ENCODE measurements around the gene CCDC85C. TPM values are rescaled to one million over a fixed set of nuclear protein-coding genes. Genes with fewer than 3 reads are reported as not detected.
A peak's percentile ranks its signal among the peaks of the same experiment; 100 is the strongest.

The CCDC85C gene
- total and polyA plus RNA-seq, 2 of the 8 experiments (the other 6 are each of a cell fraction or from before 2014, with no cell fraction given), result 16.8 to 35.8 TPM

DNA sequence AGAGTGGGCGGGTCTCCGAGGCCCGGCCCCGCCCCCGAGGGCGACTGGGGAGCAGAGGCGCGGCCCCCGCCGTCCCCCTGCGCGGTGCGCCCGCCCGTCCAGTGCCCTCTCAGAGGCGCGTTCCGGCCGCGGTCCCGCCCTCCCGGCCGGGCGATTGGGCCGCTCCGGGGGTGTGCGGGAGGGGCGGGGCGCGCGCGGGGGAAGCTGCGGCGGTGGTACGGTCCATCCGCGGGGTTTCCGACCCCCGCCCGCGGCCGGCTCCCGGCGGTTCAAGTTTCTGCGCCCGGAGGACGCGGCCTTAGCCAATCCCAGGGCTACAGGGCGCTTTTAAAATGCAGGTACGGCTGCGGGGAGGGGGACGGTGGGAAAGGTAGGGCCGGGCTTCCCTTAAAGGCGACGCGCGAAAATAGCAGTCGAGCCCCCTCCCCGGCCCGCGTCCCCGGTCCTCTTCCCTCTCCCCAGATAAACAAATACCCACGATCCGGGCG is 315 bp upstream of the CCDC85C start (continued):
- TF ChIP-seq TAF7 (optimal IDR thresholded peaks at IDR 0.05; ENCODE audit: borderline replicate concordance, low read depth, low read length), result no peak
- TF ChIP-seq BRCA1 (IDR thresholded peaks at IDR 0.05; ENCODE audit: low read depth, low read length), result no peak
- TF ChIP-seq, protein P1, sequence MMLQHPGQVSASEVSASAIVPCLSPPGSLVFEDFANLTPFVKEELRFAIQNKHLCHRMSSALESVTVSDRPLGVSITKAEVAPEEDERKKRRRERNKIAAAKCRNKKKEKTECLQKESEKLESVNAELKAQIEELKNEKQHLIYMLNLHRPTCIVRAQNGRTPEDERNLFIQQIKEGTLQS (IDR thresholded peaks at IDR 0.05; ENCODE audit: insufficient read depth, low read depth, low read length), result no peak
- no peak for TF ChIP-seq SIN3A (conservative IDR thresholded peaks at IDR 0.05 in 1 of 2, IDR thresholded peaks at IDR 0.05 in 1 of 2; ENCODE audit: low read depth in 1 of 2, low read length in 2 of 2)
- no peak for TF ChIP-seq SIRT6 (IDR thresholded peaks at IDR 0.05; ENCODE audit: low read length)
- no peak for TF ChIP-seq ATF2 (IDR thresholded peaks at IDR 0.05; ENCODE audit: low read length)
- no peak for TF ChIP-seq CREB1 (IDR thresholded peaks at IDR 0.05)
- TF ChIP-seq ZNF274 (IDR thresholded peaks at IDR 0.05; ENCODE audit: borderline replicate concordance, extremely low read depth, low read length), result no peak
- no peak for TF ChIP-seq FOSL1 (IDR thresholded peaks at IDR 0.05; ENCODE audit: insufficient read depth, low read depth, low read length)
- TF ChIP-seq EZH2 (IDR thresholded peaks at IDR 0.05; ENCODE audit: low read depth, low read length, severe bottlenecking), result no peak
- TF ChIP-seq HDAC2 (IDR thresholded peaks at IDR 0.05; ENCODE audit: borderline replicate concordance in 1 of 2, low read depth in 2 of 2, low read length in 2 of 2), result no peak
- TF ChIP-seq MAFK (IDR thresholded peaks at IDR 0.05; ENCODE audit: low read depth, low read length), result no peak
- peak; percentile 94 for TF ChIP-seq JUND (IDR thresholded peaks at IDR 0.05; ENCODE audit: low read length)
- no peak for TF ChIP-seq GTF2F1 (IDR thresholded peaks at IDR 0.05; ENCODE audit: borderline replicate concordance, low read depth, low read length)
- peak; percentile 44; the same call in 1 of the 2 replicates for TF ChIP-seq EGR1 (IDR thresholded peaks at IDR 0.05; ENCODE audit: borderline replicate concordance, low read depth, low read length)
- no peak for TF ChIP-seq RBBP5 (IDR thresholded peaks at IDR 0.05; ENCODE audit: borderline replicate concordance, low read depth, low read length)

Data from H1 (cell line).